AG04449 (cell line): ENCODE data around the gene LRRN3.

Source experiments
- CTCF ChIA-PET: fragments of 350-600 bp; formaldehyde crosslinking; extraction: SDS; loops from one replicate; lab custom pipeline; 2021; ENCODE audit warnings: antibody characterized with exemption; lab: Yijun Ruan, JAX
- POLR2A ChIA-PET: fragments of 400-600, 350-600 bp; formaldehyde crosslinking; extraction: SDS; loops from one replicate; lab custom pipeline; 2020; ENCODE audit warnings: antibody characterized with exemption, inconsistent platforms; lab: Yijun Ruan, JAX
- DNase-seq: peaks from one replicate; pipeline ENCODE4 v3.0.0-alpha.2; 2010; ENCODE audit warnings: low read depth, low spot score
- H3K4me3 ChIP-seq: 2 replicates; pipeline ENCODE4 v1.5.1; 2011; ENCODE audit warnings: low read depth, mild to moderate bottlenecking, control low read depth, low read length
- TF ChIP-seq, protein P1 (sequence below): IDR thresholded peaks from one replicate; pipeline ENCODE4 v1.5.1; 2011; ENCODE audit warnings: mild to moderate bottlenecking, moderate library complexity, low read length, control low read depth, inconsistent platforms; ENCODE audit not compliant: insufficient read depth; ENCODE audit errors: missing control alignments

The LRRN3 gene

DNA sequence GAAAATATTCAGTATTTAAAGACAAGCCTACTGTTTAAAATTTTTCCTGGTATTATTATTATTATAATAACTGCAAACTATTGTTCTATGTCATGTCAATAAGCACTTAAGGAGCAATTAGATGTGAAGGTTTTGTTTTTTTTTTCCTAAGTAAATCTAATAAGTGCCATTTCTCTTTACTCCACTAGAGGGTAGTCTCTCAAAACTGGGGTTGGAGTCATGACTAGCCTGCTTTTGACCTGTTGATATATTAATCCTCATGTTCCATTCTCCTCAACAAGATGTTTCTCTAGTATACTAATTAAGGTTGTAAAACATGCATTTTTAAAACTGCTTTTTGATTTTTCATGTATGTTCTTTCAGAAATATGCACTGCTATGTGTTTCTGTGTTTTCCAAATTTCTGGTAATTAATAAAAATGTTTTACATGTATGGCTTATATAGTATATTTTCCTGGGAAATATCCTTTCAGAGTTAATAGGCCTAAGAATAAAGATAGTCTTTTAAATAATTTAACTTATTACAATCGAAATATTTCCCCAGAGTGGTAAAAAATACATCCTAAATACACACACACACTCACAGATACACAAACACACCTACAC is 1.0 kb upstream of the LRRN3 start:
- H3K4me3 ChIP-seq = no peak overlapping the region
- ChIA-PET CTCF (interaction anchor here (0.7 to 2.1 kb wide), 4 partner anchors 8 to 646 kb away, joined by 3 to 6 read pairs (median 4); no protein-coding TSS in a partner anchor), POLR2A (no interaction called here)
- no peak for DNase-seq
- TF ChIP-seq, protein P1, sequence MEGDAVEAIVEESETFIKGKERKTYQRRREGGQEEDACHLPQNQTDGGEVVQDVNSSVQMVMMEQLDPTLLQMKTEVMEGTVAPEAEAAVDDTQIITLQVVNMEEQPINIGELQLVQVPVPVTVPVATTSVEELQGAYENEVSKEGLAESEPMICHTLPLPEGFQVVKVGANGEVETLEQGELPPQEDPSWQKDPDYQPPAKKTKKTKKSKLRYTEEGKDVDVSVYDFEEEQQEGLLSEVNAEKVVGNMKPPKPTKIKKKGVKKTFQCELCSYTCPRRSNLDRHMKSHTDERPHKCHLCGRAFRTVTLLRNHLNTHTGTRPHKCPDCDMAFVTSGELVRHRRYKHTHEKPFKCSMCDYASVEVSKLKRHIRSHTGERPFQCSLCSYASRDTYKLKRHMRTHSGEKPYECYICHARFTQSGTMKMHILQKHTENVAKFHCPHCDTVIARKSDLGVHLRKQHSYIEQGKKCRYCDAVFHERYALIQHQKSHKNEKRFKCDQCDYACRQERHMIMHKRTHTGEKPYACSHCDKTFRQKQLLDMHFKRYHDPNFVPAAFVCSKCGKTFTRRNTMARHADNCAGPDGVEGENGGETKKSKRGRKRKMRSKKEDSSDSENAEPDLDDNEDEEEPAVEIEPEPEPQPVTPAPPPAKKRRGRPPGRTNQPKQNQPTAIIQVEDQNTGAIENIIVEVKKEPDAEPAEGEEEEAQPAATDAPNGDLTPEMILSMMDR = peak; percentile 47

DNA sequence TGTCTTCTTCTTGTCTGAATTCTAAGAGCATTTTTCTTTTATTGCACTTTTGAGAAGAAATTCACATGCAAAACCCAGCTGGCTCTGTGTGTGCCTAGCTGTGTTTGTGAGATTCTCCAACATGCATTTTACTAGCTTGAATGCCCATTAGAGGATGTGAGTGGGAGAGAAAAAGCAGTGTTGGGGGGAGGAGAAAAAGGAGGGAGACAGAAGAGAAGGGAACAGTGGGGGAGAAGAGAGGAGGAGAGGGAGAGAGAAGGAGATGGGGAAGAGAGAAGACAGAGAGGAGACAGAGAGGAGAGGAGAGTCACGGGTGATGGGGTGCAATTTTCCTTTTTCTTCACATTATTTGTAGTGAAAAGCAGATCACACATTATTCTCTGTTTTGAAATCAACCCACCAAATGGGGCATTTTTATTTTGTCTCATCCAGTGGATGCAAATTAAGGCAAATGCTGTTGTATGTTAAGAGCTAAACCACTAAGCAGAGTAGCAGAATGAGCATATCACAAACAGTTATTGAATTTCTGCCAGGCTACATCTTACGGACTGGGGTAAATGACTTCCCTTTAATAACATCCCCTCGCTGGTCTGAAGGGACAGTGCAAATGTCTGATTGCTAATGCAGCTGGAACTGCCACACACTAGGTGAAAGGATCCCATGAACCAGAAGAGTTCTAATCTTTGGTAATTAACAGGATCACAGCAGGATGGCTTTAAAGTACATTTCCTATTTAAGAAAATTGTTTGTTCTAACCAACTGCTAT is 849 bp downstream of the LRRN3 start:
- peak overlapping the region; percentile 48 for H3K4me3 ChIP-seq
- DNase-seq = no peak
- ChIA-PET CTCF (interaction anchor here (2.1 kb wide), 1 partner anchor 15 kb away, joined by 6 read pairs; no protein-coding TSS in a partner anchor), POLR2A (interaction anchor here (0.7 kb wide), 1 partner anchor 21 kb away, joined by 3 read pairs; no protein-coding TSS in a partner anchor)
- TF ChIP-seq, protein P1 = no peak

DNA sequence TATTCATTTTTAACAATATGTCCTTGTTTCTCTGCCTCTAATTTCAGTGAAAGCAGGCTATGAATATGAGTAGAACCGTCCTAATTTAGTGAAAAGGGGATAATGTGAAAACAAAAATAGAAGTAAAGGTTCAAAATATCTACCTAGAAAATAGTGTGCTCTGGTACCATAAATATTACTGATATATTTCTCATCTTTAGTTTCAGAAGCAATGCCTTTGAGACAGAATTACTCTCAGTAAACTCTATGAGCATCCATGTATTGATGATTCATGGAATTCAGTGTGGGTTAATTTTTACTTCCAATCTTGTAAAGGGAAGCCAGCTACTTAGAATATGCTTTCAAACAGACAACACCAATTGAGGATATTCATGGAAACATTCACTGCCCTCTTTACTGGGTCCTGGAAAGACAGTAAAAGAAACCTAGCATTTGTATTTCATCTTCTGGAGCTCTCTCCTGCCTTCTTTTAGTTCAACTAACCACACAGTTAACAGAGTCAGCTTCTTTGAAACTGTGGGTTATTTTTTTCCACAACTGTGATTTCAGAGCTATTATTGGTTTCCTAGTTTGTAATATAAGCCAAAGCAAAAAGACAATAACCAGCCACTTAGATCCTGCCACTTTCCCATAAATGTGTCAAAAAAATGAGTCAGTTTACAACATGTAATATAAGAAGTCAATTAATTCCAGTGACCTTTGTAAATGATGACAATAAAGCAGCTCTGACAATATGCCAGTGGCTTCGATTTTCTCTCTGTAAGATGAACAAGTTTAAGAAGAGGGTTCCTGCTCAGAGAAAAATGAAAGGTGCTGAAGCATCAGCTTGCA is 1.7 kb downstream of the LRRN3 start:
- ChIA-PET CTCF (interaction anchor here (0.7 to 2.1 kb wide), 2 partner anchors 9 to 16 kb away, joined by 3 to 6 read pairs; no protein-coding TSS in a partner anchor), POLR2A (interaction anchor here (0.7 kb wide), 1 partner anchor 20 kb away, joined by 3 read pairs; no protein-coding TSS in a partner anchor)
- TF ChIP-seq, protein P1 = no peak
- H3K4me3 ChIP-seq = peak overlapping the region; percentile 48
- DNase-seq = no peak

DNA sequence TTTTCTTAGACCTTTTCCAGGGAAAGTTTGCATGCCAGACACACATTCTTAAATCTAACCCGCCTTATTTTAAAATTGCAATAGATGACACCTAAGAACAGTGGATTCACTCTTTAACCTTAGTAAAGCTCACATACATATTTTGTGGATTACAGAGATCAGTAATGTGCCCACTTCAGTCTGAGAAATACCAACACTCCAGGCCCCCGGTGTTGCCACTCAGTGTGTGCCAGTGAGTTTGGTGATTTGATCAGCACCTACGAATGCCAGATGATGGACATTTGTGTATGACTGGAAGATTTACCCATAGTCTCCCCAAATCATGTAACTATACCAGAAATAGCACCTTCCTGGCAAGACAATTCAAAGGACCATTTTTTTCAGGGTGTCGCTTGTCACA is 2.6 kb downstream of the LRRN3 start:
- no peak for DNase-seq
- TF ChIP-seq, protein P1 = no peak
- ChIA-PET CTCF (interaction anchor here (1.2 kb wide), 1 partner anchor 643 kb away, joined by 3 read pairs; no protein-coding TSS in a partner anchor), POLR2A (no interaction called here)
- no peak overlapping the region for H3K4me3 ChIP-seq

DNA sequence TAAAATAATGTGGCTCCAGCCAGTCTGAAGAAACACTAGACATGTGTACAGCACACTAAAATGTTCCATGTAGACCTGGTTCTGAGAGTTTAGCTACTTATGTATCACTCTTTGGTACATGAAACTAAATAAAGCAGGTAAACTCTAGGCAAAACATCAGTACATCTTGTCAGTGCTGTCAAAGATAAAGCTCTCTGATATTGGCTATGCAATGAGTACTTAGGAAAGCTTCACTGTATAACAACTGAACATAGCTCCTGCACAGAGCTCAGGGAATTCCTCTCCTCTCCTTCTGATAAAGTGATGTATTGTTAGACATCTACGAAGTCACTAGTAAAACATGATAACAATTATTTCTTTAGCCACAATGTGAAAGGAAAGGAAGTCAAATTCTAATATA is 3.5 kb downstream of the LRRN3 start:
- TF ChIP-seq, protein P1 = no peak
- POLR2A ChIA-PET = no interaction called here
- no peak for DNase-seq
- H3K4me3 ChIP-seq = no peak overlapping the region
- CTCF ChIA-PET = interaction anchor here (0.9 to 1.2 kb wide), 2 partner anchors 8 to 642 kb away, joined by 3 read pairs; no protein-coding TSS in a partner anchor
